ENCODE results near the gene KAZN. TPM values are rescaled to one million over a fixed set of nuclear protein-coding genes. Genes with fewer than 3 reads are reported as not detected.

Gene KAZN
- total and polyA plus RNA-seq, 12 donors, result 1.1 to 6.5 (median 1.9) TPM

GRCh38 chr1:14707531-14708445 is 109.3 kb downstream of the KAZN start:
- Histone ChIP-seq H3K4me1 (no peaks in the 10 kb centered on the region), H3K27ac (no peak overlapping the region), H3K36me3 (no peaks in the 10 kb centered on the region), H3K4me3 (no peak overlapping the region), H3K9me3 (peaks cover 0 to 6% (median 0%) of the 10 kb centered on the region in 11 donors), H3K27me3 (peaks cover 0 to 7% (median 0%) of the 10 kb centered on the region in 7 donors)
- TF ChIP-seq CTCF (IDR thresholded peaks at IDR 0.05), result no peak
- ATAC-seq (no peak), DNase-seq (no peak)
- 85 to 89% methylated on average over 16 of the region's 16 CpGs for WGBS, 2 donors
- intact Hi-C loops (cut with DNase I), result no loop called here

- TF ChIP-seq CTCF (IDR thresholded peaks at IDR 0.05), result no peak
- ATAC-seq, result no peak
- H3K4me3 ChIP-seq, result no peak overlapping the region
- peaks cover 0 to 7% (median 0%) of the 10 kb centered on the region in 7 donors for H3K27me3 ChIP-seq
- intact Hi-C loops (cut with DNase I), result no loop called here
- WGBS, 2 donors, result 91 to 92% methylated on average over 6 of the region's 6 CpGs
- H3K4me1 ChIP-seq, result no peaks in the 10 kb centered on the region
- no peaks in the 10 kb centered on the region for H3K36me3 ChIP-seq
- H3K9me3 ChIP-seq, result peaks cover 0 to 3% (median 0%) of the 10 kb centered on the region in 11 donors
- no peak for DNase-seq
- H3K27ac ChIP-seq, result no peak overlapping the region
Observed at GRCh38 chr1:14710331-14710730, 111.8 kb downstream of the KAZN start.

GRCh38 chr1:14712136-14712535 is 113.7 kb downstream of the KAZN start:
- Histone ChIP-seq H3K9me3 (peaks cover 0 to 6% (median 0%) of the 10 kb centered on the region in 11 donors), H3K36me3 (no peaks in the 10 kb centered on the region), H3K4me3 (no peak overlapping the region), H3K4me1 (no peaks in the 10 kb centered on the region), H3K27ac (no peak overlapping the region), H3K27me3 (peaks cover 0 to 7% (median 0%) of the 10 kb centered on the region in 7 donors)
- TF ChIP-seq CTCF (IDR thresholded peaks at IDR 0.05), result no peak
- ATAC-seq, result no peak
- WGBS, 2 donors, result 73 to 84% methylated on average over 2 of the region's 2 CpGs
- DNase-seq, result no peak
- intact Hi-C loops (cut with DNase I), result no loop called here

GRCh38 chr1:14713077-14713476 is 114.6 kb downstream of the KAZN start:
- no peak overlapping the region for H3K4me3 ChIP-seq
- WGBS, 2 donors, result 62 to 73% methylated on average over 4 of the region's 4 CpGs
- ATAC-seq (no peak), DNase-seq (no peak)
- intact Hi-C loops (cut with DNase I), result no loop called here
- peaks cover 0 to 7% (median 0%) of the 10 kb centered on the region in 7 donors for H3K27me3 ChIP-seq
- no peak for TF ChIP-seq CTCF (IDR thresholded peaks at IDR 0.05)
- no peak overlapping the region for H3K27ac ChIP-seq
- no peaks in the 10 kb centered on the region for H3K4me1 ChIP-seq
- H3K36me3 ChIP-seq, result no peaks in the 10 kb centered on the region
- peaks cover 0 to 6% (median 0%) of the 10 kb centered on the region in 11 donors for H3K9me3 ChIP-seq
